ENCODE results near the gene ST6GALNAC5. TPM values are rescaled to one million over a fixed set of nuclear protein-coding genes. Genes with fewer than 3 reads are reported as not detected.
A peak's percentile ranks its signal among the peaks of the same experiment; 100 is the strongest.

ST6GALNAC5 gene
- total and polyA plus RNA-seq, 2 experiments from 2014 or later = 4.1 to 19.2 TPM

GRCh38 chr1:77057994-77058585 lies 190.8 kb downstream of the ST6GALNAC5 start:
- Histone ChIP-seq H3F3A (replicated peaks; ENCODE audit: low read depth) (no peaks in the 10 kb centered on the region), H3K4me1 (ENCODE audit: insufficient read depth) (peaks cover 26% of the 10 kb centered on the region), H4K20me1 (replicated peaks; ENCODE audit: insufficient read depth) (no peaks in the 10 kb centered on the region), H3K9me2 (ENCODE audit: insufficient read depth) (0 out of 2 replicates have a peak, but pooled peaks cover 4% of the 10 kb centered on the region), H3K36me3 (ENCODE audit: insufficient read depth) (no peaks in the 10 kb centered on the region), H2AFZ (peak overlapping the region; percentile 67; the same call in 1 of the 2 replicates), H3K4me2 (0 out of 2 replicates have a peak overlapping the region, but pooled peaks have one; percentile 25), H3K27me3 (ENCODE audit: insufficient read depth) (no peaks in the 10 kb centered on the region), H3K27ac (ENCODE audit: low read depth) (no peak overlapping the region), H3K4me3 (no peak overlapping the region), H3K79me2 (replicated peaks; ENCODE audit: insufficient read depth) (no peaks in the 10 kb centered on the region)
- no peak overlapping the region for H3K4me3 Mint-ChIP-seq
- peaks cover 2% of the 10 kb centered on the region for H3K27me3 Mint-ChIP-seq (ENCODE audit: insufficient read depth, low read depth, poor library complexity)
- peak; percentile 27 for DNase-seq (ENCODE audit: low spot score)
- no peak overlapping the region for H3K27ac Mint-ChIP-seq
- ATAC-seq = peak; percentile 37; the same call in 2 of the 3 replicates
- H3K9me3 Mint-ChIP-seq = no peaks in the 10 kb centered on the region
- TF ChIP-seq ZNF114 (CRISPR knock-in tag; IDR thresholded peaks at IDR 0.05) (no peak), CTCF (conservative IDR thresholded peaks at IDR 0.05; ENCODE audit: low read depth in 2 of 2) (no peak), EZH2phosphoT487 (IDR thresholded peaks at IDR 0.05; ENCODE audit: unreplicated experiment) (no peak), NANOG (IDR thresholded peaks at IDR 0.05; ENCODE audit: borderline replicate concordance) (no peak), STAT1 (IDR thresholded peaks at IDR 0.05; ENCODE audit: unreplicated experiment) (no peak), REST (IDR thresholded peaks at IDR 0.05; ENCODE audit: unreplicated experiment) (no peak), ZNF462 (CRISPR knock-in tag; IDR thresholded peaks at IDR 0.05) (no peak), POLR2AphosphoS5 (IDR thresholded peaks at IDR 0.05; ENCODE audit: low read depth) (no peak), JUNB (IDR thresholded peaks at IDR 0.05; ENCODE audit: unreplicated experiment) (no peak), ETS1 (IDR thresholded peaks at IDR 0.05) (no peak), CREB1 (CRISPR knock-in tag; IDR thresholded peaks at IDR 0.05; ENCODE audit: low read depth) (no peak), EZH2 (IDR thresholded peaks at IDR 0.05; ENCODE audit: low read depth, unreplicated experiment) (no peak), ZNF331 (CRISPR knock-in tag; IDR thresholded peaks at IDR 0.05; ENCODE audit: low read depth) (no peak)
- peaks cover 40% of the 10 kb centered on the region for H3K4me1 Mint-ChIP-seq
- no peaks in the 10 kb centered on the region for H3K36me3 Mint-ChIP-seq (ENCODE audit: low read depth)
